Stomach (tissue), 4 donors: ENCODE data around the gene LY9.

Experiments
- EP300 ChIP-seq: sonication (generic); formaldehyde crosslinking; IDR thresholded peaks from one replicate; pipeline ENCODE4 v1.6.1; 2017; ENCODE audit warnings: antibody characterized with exemption
- POLR2A ChIP-seq, 4 donors: fragments of 450-650 bp; IDR thresholded peaks; one replicate each; pipeline ENCODE4 v1.6.1; 2016; ENCODE audit warnings: antibody characterized with exemption in 4 of 4, control low read depth in 2 of 4, mild to moderate bottlenecking in 1 of 4, moderate library complexity in 1 of 4
- TF ChIP-seq, protein P1 (sequence below), 7 experiments: fragments of 450-650 bp in 4 of 7; fragments of 200-600 bp in 3 of 7; sonication (generic) in 3 of 7; IDR thresholded peaks; one replicate each; pipeline ENCODE4 v1.5.1; 2016 to 2019; ENCODE audit warnings: antibody characterized with exemption in 7 of 7, control low read depth in 2 of 7, mild to moderate bottlenecking in 1 of 7

DNA sequence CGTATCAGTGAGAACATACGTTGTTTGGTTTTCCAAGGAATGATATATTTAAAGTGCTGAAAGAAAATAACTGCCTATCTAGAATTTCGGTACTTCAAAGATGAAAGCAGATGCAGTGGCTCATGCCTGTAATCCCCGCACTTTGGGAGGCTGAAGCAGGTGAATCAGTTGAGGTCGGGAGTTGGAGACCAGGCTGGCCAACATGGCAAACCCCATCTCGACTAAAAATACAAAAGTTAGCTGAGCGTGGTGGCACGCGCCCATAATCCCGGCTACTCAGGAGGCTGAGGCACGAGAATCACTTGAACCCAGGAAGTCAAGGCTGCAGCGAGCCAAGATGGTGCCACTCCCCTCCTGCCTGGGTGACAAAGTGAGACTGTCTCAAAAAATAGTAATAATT, 50.3 kb downstream of the LY9 start:
- TF ChIP-seq, protein P1, sequence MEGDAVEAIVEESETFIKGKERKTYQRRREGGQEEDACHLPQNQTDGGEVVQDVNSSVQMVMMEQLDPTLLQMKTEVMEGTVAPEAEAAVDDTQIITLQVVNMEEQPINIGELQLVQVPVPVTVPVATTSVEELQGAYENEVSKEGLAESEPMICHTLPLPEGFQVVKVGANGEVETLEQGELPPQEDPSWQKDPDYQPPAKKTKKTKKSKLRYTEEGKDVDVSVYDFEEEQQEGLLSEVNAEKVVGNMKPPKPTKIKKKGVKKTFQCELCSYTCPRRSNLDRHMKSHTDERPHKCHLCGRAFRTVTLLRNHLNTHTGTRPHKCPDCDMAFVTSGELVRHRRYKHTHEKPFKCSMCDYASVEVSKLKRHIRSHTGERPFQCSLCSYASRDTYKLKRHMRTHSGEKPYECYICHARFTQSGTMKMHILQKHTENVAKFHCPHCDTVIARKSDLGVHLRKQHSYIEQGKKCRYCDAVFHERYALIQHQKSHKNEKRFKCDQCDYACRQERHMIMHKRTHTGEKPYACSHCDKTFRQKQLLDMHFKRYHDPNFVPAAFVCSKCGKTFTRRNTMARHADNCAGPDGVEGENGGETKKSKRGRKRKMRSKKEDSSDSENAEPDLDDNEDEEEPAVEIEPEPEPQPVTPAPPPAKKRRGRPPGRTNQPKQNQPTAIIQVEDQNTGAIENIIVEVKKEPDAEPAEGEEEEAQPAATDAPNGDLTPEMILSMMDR (IDR thresholded peaks at IDR 0.05): no peak
- TF ChIP-seq POLR2A (IDR thresholded peaks at IDR 0.05) (no peak), EP300 (no peak)
